Calu3 (cell line): ENCODE results near the gene ZNF775. TPM values are rescaled to one million over a fixed set of nuclear protein-coding genes. Genes with fewer than 3 reads are reported as not detected.

ENCODE experiments used
- total RNA-seq: library from RNA; stranded (reverse); gene quantifications from 2 replicates; pipeline ENCODE4 v1.2.3, GENCODE V29; 2022

Gene ZNF775
- total RNA-seq, 1 experiment from 2014 or later: 5.8 TPM

Other genes starting within 250 kb of the ZNF775 start
- gene LRRC61, start 56.0 kb upstream of the ZNF775 start, total RNA-seq: 14.6 and 22.5 TPM in 2 replicates
- gene ACTR3C, start 55.8 kb upstream of the ZNF775 start, total RNA-seq: 22.8 and 26.0 TPM in 2 replicates
- 9.1 and 13.0 TPM in 2 replicates for gene RARRES2, start 37.7 kb upstream of the ZNF775 start, total RNA-seq
- 185 and 189 TPM in 2 replicates for gene REPIN1, start 10.5 kb upstream of the ZNF775 start, total RNA-seq
- not detected in 2 replicates for gene GIMAP8, start 71.3 kb downstream of the ZNF775 start, total RNA-seq
- not detected in 2 replicates for gene GIMAP7, start 135.5 kb downstream of the ZNF775 start, total RNA-seq
- not detected in 2 replicates for gene GIMAP4, start 188.1 kb downstream of the ZNF775 start, total RNA-seq